SK-N-MC (cell line): ENCODE results near the gene MCRS1.
A peak's percentile ranks its signal among the peaks of the same experiment; 100 is the strongest.

Experiments used
- DNase-seq: peaks from one replicate; pipeline ENCODE4 v3.0.0-alpha.2; 2011; ENCODE audit warnings: low read depth, low spot score
- H3K27ac ChIP-seq: fragments of 200-600 bp; sonication (generic); 2 replicates; pipeline ENCODE4 v1.5.1; 2016; ENCODE audit warnings: mixed run types
- H3K36me3 ChIP-seq: fragments of 200-600 bp; sonication (generic); 2 replicates; pipeline ENCODE4 v1.6.1; 2017; ENCODE audit warnings: antibody characterized with exemption, low read length, mixed read lengths; ENCODE audit not compliant: insufficient read depth
- H3K4me3 ChIP-seq: fragments of 200-600 bp; sonication (generic); 2 replicates; pipeline ENCODE4 v1.5.1; 2016
- H3K9ac ChIP-seq: fragments of 200-600 bp; sonication (generic); 2 replicates; pipeline ENCODE4 v1.8.0; 2017; ENCODE audit warnings: mixed run types, mixed read lengths; ENCODE audit not compliant: insufficient read length
- H3K9me3 ChIP-seq: fragments of 200-600 bp; sonication (generic); 2 replicates; pipeline ENCODE4 v1.6.1; 2017; ENCODE audit warnings: low read depth, mild to moderate bottlenecking, antibody characterized with exemption, low read length, moderate library complexity, mixed read lengths
- EZH2 ChIP-seq: fragments of 200-600 bp; sonication (generic); IDR thresholded peaks from one replicate; pipeline ENCODE4 v1.6.1; 2017; ENCODE audit warnings: antibody characterized with exemption
- FOXP2 ChIP-seq: optimal IDR thresholded peaks from 2 replicates; pipeline ENCODE3; 2011; ENCODE audit warnings: mild to moderate bottlenecking, moderate library complexity; ENCODE audit not compliant: insufficient read depth; ENCODE audit errors: extremely low read length, control extremely low read depth
- POLR2AphosphoS5 ChIP-seq: IDR thresholded peaks from 2 replicates; pipeline ENCODE4 v1.6.1; 2012; ENCODE audit warnings: mild to moderate bottlenecking, low read depth, low read length, borderline replicate concordance

The MCRS1 gene

GRCh38 chr12:49577589-49578315 lies 9.8 kb upstream of the MCRS1 start:
- Histone ChIP-seq H3K4me3 (no peak overlapping the region), H3K9ac (no peak overlapping the region), H3K9me3 (no peaks in the 10 kb centered on the region), H3K36me3 (peaks cover 12% of the 10 kb centered on the region; the same call in 1 of the 2 replicates), H3K27ac (no peak overlapping the region)
- DNase-seq, result no peak
- TF ChIP-seq EZH2 (no peak), FOXP2 (no peak), POLR2AphosphoS5 (no peak)

DNA sequence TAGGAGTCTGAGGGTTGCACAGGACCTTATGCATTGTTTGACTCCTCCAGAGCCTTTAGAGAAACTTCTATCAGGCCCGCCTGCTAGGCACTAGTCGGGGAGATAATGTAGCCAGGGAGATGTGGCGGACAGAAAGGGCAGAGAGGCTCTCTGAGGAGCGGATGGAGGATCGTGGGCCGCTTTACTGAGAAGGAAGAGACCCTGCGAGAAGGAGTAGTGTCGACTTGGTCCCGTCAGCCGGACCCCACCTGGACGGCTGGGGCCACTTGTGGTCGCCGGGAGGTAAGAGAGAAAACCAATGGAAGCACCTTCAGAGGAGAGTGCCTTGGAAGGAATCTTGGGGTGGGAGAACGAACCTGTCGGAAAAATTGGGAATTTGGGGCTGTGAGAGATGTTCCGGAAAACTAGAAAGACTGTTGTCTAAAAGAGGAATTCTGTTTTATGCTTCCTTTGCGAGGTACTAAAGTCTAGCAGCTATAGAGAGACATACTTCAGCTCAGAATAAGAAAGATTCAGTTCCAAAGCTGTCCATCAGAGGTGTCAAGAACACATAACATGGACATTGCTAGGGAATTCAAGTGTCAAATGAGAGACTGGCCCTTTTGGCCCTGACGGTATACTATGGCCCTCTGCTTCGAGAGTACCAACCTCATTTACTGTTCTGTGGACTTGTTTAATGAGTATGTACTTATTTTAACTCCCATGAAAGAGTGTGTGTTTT lies 660 bp upstream of the MCRS1 start:
- H3K36me3 ChIP-seq, result peaks cover 27% of the 10 kb centered on the region; the same call in 1 of the 2 replicates
- peak overlapping the region; percentile 94 for H3K27ac ChIP-seq
- H3K9ac ChIP-seq, result peak overlapping the region; percentile 85
- TF ChIP-seq FOXP2 (no peak), POLR2AphosphoS5 (no peak), EZH2 (no peak)
- H3K4me3 ChIP-seq, result peak overlapping the region; percentile 91
- DNase-seq, result no peak
- H3K9me3 ChIP-seq, result no peaks in the 10 kb centered on the region

GRCh38 chr12:49567302-49567610 lies 686 bp downstream of the MCRS1 start:
- DNase-seq, result no peak
- Histone ChIP-seq H3K9ac (peak overlapping the region; percentile 85), H3K9me3 (no peaks in the 10 kb centered on the region), H3K4me3 (peak overlapping the region; percentile 91), H3K27ac (peak overlapping the region; percentile 94; the same call in 1 of the 2 replicates), H3K36me3 (peaks cover 34% of the 10 kb centered on the region)
- TF ChIP-seq EZH2, result no peak
- no peak for TF ChIP-seq FOXP2
- no peak for TF ChIP-seq POLR2AphosphoS5

DNA sequence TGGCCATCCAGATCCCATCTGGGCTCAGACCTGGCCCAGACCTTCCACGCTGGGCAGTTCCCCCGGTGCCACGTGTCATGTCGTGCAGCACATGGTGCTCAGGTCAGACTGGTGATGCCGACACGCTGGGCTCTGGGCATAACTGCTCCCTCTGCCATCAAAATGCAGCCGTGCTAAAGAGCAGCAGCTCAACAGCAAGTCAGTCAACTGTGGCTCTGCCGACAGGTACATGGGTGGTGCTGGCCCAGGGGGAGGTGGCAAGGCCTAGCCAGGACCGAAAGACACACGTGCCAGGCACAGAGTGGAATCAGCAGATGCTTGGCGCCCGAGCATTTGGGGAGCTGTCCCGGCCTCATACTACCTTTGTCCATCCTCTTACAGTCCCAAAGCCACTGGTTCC lies 1.6 kb downstream of the MCRS1 start:
- no peaks in the 10 kb centered on the region for H3K9me3 ChIP-seq
- peaks cover 38% of the 10 kb centered on the region for H3K36me3 ChIP-seq
- no peak overlapping the region for H3K9ac ChIP-seq
- no peak overlapping the region for H3K4me3 ChIP-seq
- no peak overlapping the region for H3K27ac ChIP-seq
- no peak for DNase-seq
- TF ChIP-seq EZH2 (no peak), POLR2AphosphoS5 (no peak), FOXP2 (no peak)

GRCh38 chr12:49565406-49566265 lies 2.3 kb downstream of the MCRS1 start:
- no peak for TF ChIP-seq EZH2
- no peak for TF ChIP-seq POLR2AphosphoS5
- no peak for TF ChIP-seq FOXP2
- H3K27ac ChIP-seq, result no peak overlapping the region
- no peaks in the 10 kb centered on the region for H3K9me3 ChIP-seq
- H3K36me3 ChIP-seq, result peaks cover 44% of the 10 kb centered on the region
- no peak overlapping the region for H3K9ac ChIP-seq
- no peak overlapping the region for H3K4me3 ChIP-seq
- no peak for DNase-seq

- no peak overlapping the region for H3K4me3 ChIP-seq
- no peak overlapping the region for H3K9ac ChIP-seq
- TF ChIP-seq FOXP2, result no peak
- H3K27ac ChIP-seq, result no peak overlapping the region
- peaks cover 51% of the 10 kb centered on the region for H3K36me3 ChIP-seq
- H3K9me3 ChIP-seq, result no peaks in the 10 kb centered on the region
- DNase-seq, result no peak
Measured at GRCh38 chr12:49564686-49565405, 3.1 kb downstream of the MCRS1 start.

DNA sequence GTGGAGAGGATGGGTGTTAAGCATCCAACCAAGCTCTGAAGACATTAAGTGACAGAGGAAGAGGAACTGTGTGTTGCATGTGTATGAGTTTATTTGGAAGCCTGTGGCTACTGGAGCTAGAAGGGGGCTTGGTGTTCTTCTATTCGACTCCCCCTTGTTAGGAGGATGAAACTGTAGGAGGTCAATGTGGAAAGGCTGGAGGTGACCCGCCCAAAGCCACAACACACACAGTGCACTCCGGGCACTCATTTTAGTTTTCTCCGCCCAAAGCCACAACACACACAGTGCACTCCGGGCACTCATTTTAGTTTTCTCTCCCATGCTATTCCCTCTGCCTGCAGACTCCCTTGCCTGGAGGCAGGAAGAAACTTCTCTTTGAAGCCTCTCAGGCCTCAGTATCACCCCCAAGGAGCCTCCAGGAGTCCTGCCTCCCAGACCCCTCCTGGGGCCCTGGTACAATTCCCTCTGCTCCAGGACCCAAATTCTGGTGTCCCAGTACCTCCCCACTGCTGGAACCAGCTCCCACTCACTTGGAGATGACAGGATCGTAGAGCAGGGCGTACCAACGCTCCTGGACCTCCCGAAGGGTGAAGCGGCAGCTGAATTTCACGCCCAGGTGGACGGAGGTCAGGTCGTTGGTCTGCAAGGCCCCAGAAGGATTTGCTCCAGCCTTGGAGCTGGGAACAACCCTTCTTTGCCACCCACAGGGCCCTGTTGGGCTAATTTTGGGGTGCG lies 3.8 kb downstream of the MCRS1 start:
- no peak overlapping the region for H3K4me3 ChIP-seq
- no peak overlapping the region for H3K27ac ChIP-seq
- no peak for DNase-seq
- no peaks in the 10 kb centered on the region for H3K9me3 ChIP-seq
- H3K9ac ChIP-seq, result no peak overlapping the region
- H3K36me3 ChIP-seq, result peaks cover 59% of the 10 kb centered on the region
- TF ChIP-seq FOXP2 (no peak), POLR2AphosphoS5 (no peak), EZH2 (no peak)

- H3K36me3 ChIP-seq, result peaks cover 68% of the 10 kb centered on the region
- TF ChIP-seq EZH2 (no peak), POLR2AphosphoS5 (no peak), FOXP2 (no peak)
- DNase-seq, result no peak
- H3K9ac ChIP-seq, result no peak overlapping the region
- no peak overlapping the region for H3K27ac ChIP-seq
- no peak overlapping the region for H3K4me3 ChIP-seq
- H3K9me3 ChIP-seq, result no peaks in the 10 kb centered on the region
Measured at GRCh38 chr12:49562831-49563230, 5.1 kb downstream of the MCRS1 start.
